K562 (cell line): ENCODE results near the gene MEGF11. TPM values are rescaled to one million over a fixed set of nuclear protein-coding genes. Genes with fewer than 3 reads are reported as not detected.

Experiments
- ATAC-seq: fragments of 200-7000 bp; cut with Tn5 transposase; 3 replicates; pipeline ENCODE4 v1.9.1; 2020; ENCODE audit warnings: moderate library complexity
- BruUV-seq: library from RNA; stranded (reverse); fragments of 400-500 nt; replicated peaks from 2 replicates; lab custom pipeline; 2021; lab: Mats Ljungman, UMichigan
- CTCF ChIA-PET: fragments of 300-600 bp; formaldehyde crosslinking; extraction: SDS; loops from one replicate; lab custom pipeline; 2021; ENCODE audit warnings: low intra/inter-chr PET ratio; lab: Yijun Ruan, JAX
- POLR2A ChIA-PET: fragments of 300-600, 350-650 bp; sonication (Branson Sonifier 250); formaldehyde crosslinking; extraction: SDS; loops from one replicate; lab custom pipeline; 2021; ENCODE audit warnings: antibody characterized with exemption, inconsistent platforms; lab: Yijun Ruan, JAX
- DNase-seq, 4 experiments: peaks; one replicate each; pipeline versions ENCODE4 v3.0.0 to v3.0.0-alpha.2; 2011 to 2018; ENCODE audit warnings: low spot score in 3 of 4, mixed read lengths in 3 of 4; ENCODE audit errors: extremely low read depth in 1 of 4
- FAIRE-seq: peaks from 2 replicates; lab custom pipeline; 2011; peaks lifted over from hg19 to GRCh38; lab: Jason Lieb, UNC
- H2AFZ ChIP-seq: 2 replicates; pipeline ENCODE4 v1.6.0; 2011; ENCODE audit warnings: low read depth, low read length, control low read depth, inconsistent platforms
- H3K27ac ChIP-seq: fragments of 200-600 bp; 3 replicates; pipeline ENCODE4 v1.8.0; 2011; ENCODE audit warnings: low read depth, mild to moderate bottlenecking, control low read depth, inconsistent platforms, low read length, moderate library complexity, mixed read lengths; ENCODE audit errors: extremely low read depth
- H3K27me3 ChIP-seq, 2 experiments: fragments of 300-600 bp in 1 of 2; 2 replicates in 1 of 2; 3 replicates in 1 of 2; pipeline versions ENCODE4 v1.6.0 to v1.8.0; 2011; ENCODE audit warnings: inconsistent platforms in 2 of 2, low read length in 2 of 2, mild to moderate bottlenecking in 1 of 2, mixed read lengths in 1 of 2, moderate library complexity in 1 of 2; ENCODE audit not compliant: control insufficient read depth in 2 of 2, insufficient read depth in 2 of 2
- H3K36me3 ChIP-seq: fragments of 300-600 bp; 3 replicates; pipeline ENCODE4 v1.8.0; 2011; ENCODE audit warnings: mild to moderate bottlenecking, low read length, inconsistent platforms; ENCODE audit not compliant: control insufficient read depth, insufficient read depth
- H3K4me1 ChIP-seq, 2 experiments: fragments of 200-600 bp in 1 of 2; replicated peaks in 1 of 2; 2 replicates in 1 of 2; 3 replicates in 1 of 2; pipeline versions ENCODE4 v1.5.1 to v1.8.0; 2011; ENCODE audit warnings: inconsistent platforms in 2 of 2, low read length in 2 of 2, mild to moderate bottlenecking in 1 of 2, mixed read lengths in 1 of 2, moderate library complexity in 1 of 2; ENCODE audit not compliant: control insufficient read depth in 2 of 2, insufficient read depth in 2 of 2
- H3K4me2 ChIP-seq: 2 replicates; pipeline ENCODE4 v1.6.1; 2011; ENCODE audit warnings: low read length, control low read depth, inconsistent platforms, mixed read lengths; ENCODE audit not compliant: insufficient read depth
- H3K4me3 ChIP-seq: fragments of 200-600 bp; sonication (generic), shearing (Covaris generic); 2 replicates; pipeline ENCODE4 v1.5.1; 2016; ENCODE audit warnings: control low read depth, inconsistent platforms
- H3K79me2 ChIP-seq: fragments of 200-600 bp; 3 replicates; pipeline ENCODE4 v1.8.0; 2011; ENCODE audit warnings: low read length, inconsistent platforms; ENCODE audit not compliant: control insufficient read depth, insufficient read depth
- H3K9ac ChIP-seq, 2 experiments: 2 replicates each; pipeline versions ENCODE4 v1.6.0 to v1.6.1; 2011; ENCODE audit warnings: low read depth in 2 of 2, low read length in 2 of 2, control low read depth in 1 of 2, inconsistent platforms in 1 of 2, mild to moderate bottlenecking in 1 of 2, mixed read lengths in 1 of 2; ENCODE audit not compliant: insufficient read depth in 1 of 2
- H3K9me1 ChIP-seq: one replicate; pipeline ENCODE4 v1.6.0; 2011; ENCODE audit warnings: inconsistent platforms, mild to moderate bottlenecking, low read length, moderate library complexity; ENCODE audit not compliant: control insufficient read depth, insufficient read depth
- H3K9me3 ChIP-seq: replicated peaks from 2 replicates; pipeline ENCODE4 v1.5.1; 2011; ENCODE audit warnings: low read depth, low read length, inconsistent platforms; ENCODE audit not compliant: control insufficient read depth, insufficient read depth
- H4K20me1 ChIP-seq: replicated peaks from 2 replicates; pipeline ENCODE4 v1.6.1; 2011; ENCODE audit warnings: low read length, inconsistent platforms, mixed read lengths; ENCODE audit not compliant: control insufficient read depth, insufficient read depth
- CAMTA2 ChIP-seq: fragments of 250-450 bp; sonication (Bioruptor Pico); conservative IDR thresholded peaks from 2 replicates; pipeline ENCODE4 v1.5.1; 2022
- CREBBP ChIP-seq: IDR thresholded peaks from one replicate; pipeline ENCODE4 v1.6.1; 2012; ENCODE audit warnings: low read depth, mild to moderate bottlenecking, control low read depth, inconsistent platforms, low read length
- EGR1 ChIP-seq: fragments of 450-650 bp; conservative IDR thresholded peaks from 2 replicates; pipeline ENCODE4 v1.6.1; 2017; ENCODE audit warnings: mild to moderate bottlenecking
- KDM5B ChIP-seq: fragments of 200-600 bp; sonication (generic); IDR thresholded peaks from 2 replicates; pipeline ENCODE4 v1.6.1; 2012; ENCODE audit warnings: low read depth, mild to moderate bottlenecking, moderate library complexity, low read length, control low read depth, inconsistent platforms; ENCODE audit not compliant: insufficient replicate concordance
- NUFIP1 ChIP-seq: fragments of 450-650 bp; IDR thresholded peaks from 2 replicates; pipeline ENCODE4 v1.6.1; 2018; ENCODE audit not compliant: partially characterized antibody
- ZHX1 ChIP-seq: fragments of 150-350 bp; conservative IDR thresholded peaks from 2 replicates; pipeline ENCODE4 v1.6.1; 2014; ENCODE audit warnings: low read length
- ZKSCAN8 ChIP-seq: fragments of 200-800 bp; sonication (Bioruptor generic); IDR thresholded peaks from 2 replicates; pipeline ENCODE4 v1.6.1; 2016; ENCODE audit warnings: missing genetic modification characterization, missing compliant biosample characterization
- in situ Hi-C: fragments of 300-500 bp; cut with MboI; formaldehyde crosslinking; loops from 4 replicates; pipeline ENCODE4 v1.15.0; 2018; ENCODE audit warnings: inconsistent platforms, mixed read lengths
- intact Hi-C: fragments of 100-400 bp; cut with micrococcal nuclease; formaldehyde crosslinking; loops from 2 replicates; pipeline ENCODE4 v1.14.2; 2022
- polyA plus RNA-seq, 8 experiments: library from polyadenylated mRNA; depleted of rRNA in 4 of 8; stranded (reverse) in 5 of 8; unstranded in 3 of 8; fragments of >200 nt; fragmentation: Nextera tagmentation in 2 of 8; fragmentation: Illumina TruSeq in 1 of 8; extraction: Ambion mirVana in 2 of 8; extraction: Trizol in 1 of 8; gene quantifications; 2 replicates each; pipeline versions ENCODE4 v1.2.1 to v1.2.3, GENCODE V29; 2011 to 2014; ENCODE audit warnings: inconsistent platforms in 1 of 8, missing spikeins in 1 of 8
- total RNA-seq, 7 experiments: library from RNA; depleted of rRNA in 6 of 7; stranded (reverse); fragments of >200 nt in 6 of 7; fragmentation: Illumina TruSeq in 2 of 7; extraction: Trizol in 2 of 7; gene quantifications; 2 replicates each; pipeline versions ENCODE4 v1.2.1 to v1.2.3, GENCODE V29; 2011 to 2021; ENCODE audit warnings: low replicate concordance in 1 of 7
- TF ChIP-seq, protein P1 (sequence below), 3 experiments: fragments of 200-800 bp in 1 of 3; sonication (Bioruptor generic) in 1 of 3; sonication (generic) in 1 of 3; formaldehyde crosslinking in 1 of 3; IDR thresholded peaks; 2 replicates each; pipeline versions ENCODE4 v1.6.1 to v1.8.0; 2016 to 2022; ENCODE audit warnings: mild to moderate bottlenecking in 2 of 3, missing compliant biosample characterization in 2 of 3, missing genetic modification characterization in 2 of 3, missing genetic modification reagents in 1 of 3

MEGF11 gene
- total and polyA plus RNA-seq, 9 of the 15 experiments (the other 6 are each of a cell fraction or from before 2014, with no cell fraction given), result 0.06 to 0.23 (median 0.20) TPM; not detected in 6

GRCh38 chr15:65847989-65848388, 405.6 kb downstream of the MEGF11 start:
- no TSS peak for BruUV-seq
- no peak overlapping the region for H2AFZ ChIP-seq
- H4K20me1 ChIP-seq, result no peaks in the 10 kb centered on the region

More at GRCh38 chr15:65847989-65848388, 405.6 kb downstream of the MEGF11 start:
- TF ChIP-seq, protein P1, sequence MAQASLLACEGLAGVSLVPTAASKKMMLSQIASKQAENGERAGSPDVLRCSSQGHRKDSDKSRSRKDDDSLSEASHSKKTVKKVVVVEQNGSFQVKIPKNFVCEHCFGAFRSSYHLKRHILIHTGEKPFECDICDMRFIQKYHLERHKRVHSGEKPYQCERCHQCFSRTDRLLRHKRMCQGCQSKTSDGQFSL (CRISPR knock-in tag; IDR thresholded peaks at IDR 0.05), result no peak
- TF ChIP-seq, protein P1 (tag; IDR thresholded peaks at IDR 0.05), result no peak
- no peak for TF ChIP-seq CREBBP
- no peak for TF ChIP-seq NUFIP1
- TF ChIP-seq KDM5B, result no peak
- no peak for TF ChIP-seq ZHX1
- TF ChIP-seq CAMTA2 (CRISPR knock-in tag), result no peak
- TF ChIP-seq ZKSCAN8 (CRISPR knock-in tag), result no peak
- TF ChIP-seq EGR1, result no peak
- FAIRE-seq (no peak), DNase-seq (no peak), ATAC-seq (no peak)
- H3K4me1 ChIP-seq, result no peaks in the 10 kb centered on the region; a peak in 1 of 5 replicates
- H3K27ac ChIP-seq, result no peak overlapping the region
- in situ Hi-C loops (no loop called here), intact Hi-C loops (no loop called here)
- H3K9me1 ChIP-seq, result no peaks in the 10 kb centered on the region
- H3K9ac ChIP-seq, result no peak overlapping the region
- ChIA-PET POLR2A (no interaction called here), CTCF (no interaction called here)
- H3K27me3 ChIP-seq, result no peaks in the 10 kb centered on the region
- no peaks in the 10 kb centered on the region for H3K9me3 ChIP-seq
- no peaks in the 10 kb centered on the region for H3K79me2 ChIP-seq
- H3K4me3 ChIP-seq, result no peak overlapping the region
- no peaks in the 10 kb centered on the region for H3K36me3 ChIP-seq
- no peak overlapping the region for H3K4me2 ChIP-seq
